MCF 10A (cell line): Measurements from ENCODE around the gene MID1IP1. TPM values are rescaled to one million over a fixed set of nuclear protein-coding genes. Genes with fewer than 3 reads are reported as not detected.

Experiments used
- BruUV-seq: library from RNA; stranded (reverse); fragments of 400-500 nt; replicated peaks from 2 replicates; lab custom pipeline; 2021; lab: Mats Ljungman, UMichigan
- CTCF ChIA-PET: fragments of 300-600 bp; sonication (Branson Sonifier 250); formaldehyde crosslinking; extraction: SDS; loops from one replicate; lab custom pipeline; 2021; ENCODE audit warnings: antibody characterized with exemption, inconsistent platforms; lab: Yijun Ruan, JAX
- POLR2A ChIA-PET: fragments of 300-600, 350-650 bp; sonication (Branson Sonifier 250); formaldehyde crosslinking; extraction: SDS; loops from one replicate; lab custom pipeline; 2020; ENCODE audit warnings: antibody characterized with exemption, inconsistent platforms; lab: Yijun Ruan, JAX
- DNase-seq: peaks from one replicate; pipeline ENCODE4 v3.0.0-alpha.2; 2018; ENCODE audit not compliant: unreplicated experiment
- H3K27ac Mint-ChIP-seq: one replicate; pipeline ENCODE4 v1.8.0; 2022; ENCODE audit warnings: mild to moderate bottlenecking, low read depth, mixed read lengths; ENCODE audit not compliant: unreplicated experiment
- H3K27me3 Mint-ChIP-seq: one replicate; pipeline ENCODE4 v1.8.0; 2022; ENCODE audit warnings: mixed read lengths; ENCODE audit not compliant: insufficient read depth, unreplicated experiment
- H3K36me3 Mint-ChIP-seq: one replicate; pipeline ENCODE4 v1.8.0; 2022; ENCODE audit warnings: mild to moderate bottlenecking, moderate library complexity, mixed read lengths; ENCODE audit not compliant: insufficient read depth, unreplicated experiment
- H3K4me1 Mint-ChIP-seq: one replicate; pipeline ENCODE4 v1.8.0; 2022; ENCODE audit warnings: mixed read lengths; ENCODE audit not compliant: insufficient read depth, unreplicated experiment
- H3K4me3 Mint-ChIP-seq: one replicate; pipeline ENCODE4 v1.8.0; 2022; ENCODE audit warnings: mild to moderate bottlenecking, moderate library complexity, mixed read lengths; ENCODE audit not compliant: unreplicated experiment
- H3K9me3 Mint-ChIP-seq: one replicate; pipeline ENCODE4 v1.8.0; 2022; ENCODE audit warnings: mixed read lengths; ENCODE audit not compliant: unreplicated experiment
- intact Hi-C: fragments of 100-400 bp; cut with micrococcal nuclease; formaldehyde crosslinking; loops from 2 replicates; pipeline ENCODE4 v1.14.1; 2022
- total RNA-seq: library from RNA; stranded (reverse); gene quantifications from 2 replicates; pipeline ENCODE4 v1.2.3, GENCODE V29; 2022
- TF ChIP-seq, protein P1 (sequence below): fragments of 200-600 bp; IDR thresholded peaks from one replicate; pipeline ENCODE4 v1.8.0; 2022; ENCODE audit warnings: antibody characterized with exemption, mild to moderate bottlenecking; ENCODE audit not compliant: unreplicated experiment

The MID1IP1 gene
- total RNA-seq, 1 experiment from 2014 or later = 52.4 TPM

DNA sequence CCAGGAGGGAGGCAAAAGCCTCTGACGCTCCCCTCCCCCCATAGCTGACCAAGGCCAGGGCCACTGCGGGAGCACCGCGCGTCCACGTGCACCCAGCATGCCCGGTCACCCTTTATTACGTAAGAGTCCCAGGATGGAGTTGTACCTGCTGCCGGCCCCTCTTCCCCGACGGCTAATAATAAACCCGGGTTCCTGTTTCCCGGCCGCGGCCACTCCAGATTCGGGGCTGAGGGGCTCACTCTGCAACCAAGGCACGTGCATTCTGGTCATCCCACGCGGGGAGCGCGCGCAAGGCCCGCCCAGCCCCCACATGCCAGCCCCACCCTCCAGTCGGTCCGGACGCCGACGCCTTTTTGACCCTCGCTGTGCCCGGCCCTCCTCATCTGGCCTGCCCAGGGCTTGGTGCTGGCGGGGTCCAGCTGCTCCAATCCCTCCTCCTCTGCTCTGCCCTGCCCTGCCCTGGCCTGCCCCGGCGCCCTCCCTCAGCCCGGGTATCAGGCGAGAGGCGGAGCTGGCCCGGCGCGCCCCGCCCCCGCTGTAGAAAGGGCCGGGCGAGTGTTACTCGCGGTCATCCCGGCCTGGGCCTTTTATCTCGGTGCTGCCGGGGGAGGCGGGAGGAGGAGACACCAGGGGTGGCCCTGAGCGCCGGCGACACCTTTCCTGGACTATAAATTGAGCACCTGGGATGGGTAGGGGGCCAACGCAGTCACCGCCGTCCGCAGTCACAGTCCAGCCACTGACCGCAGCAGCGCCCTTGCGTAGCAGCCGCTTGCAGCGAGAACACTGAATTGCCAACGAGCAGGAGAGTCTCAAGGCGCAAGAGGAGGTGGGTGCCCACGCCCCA is 2.6 kb downstream of the MID1IP1 start:
- peaks cover 3% of the 10 kb centered on the region for H3K4me1 Mint-ChIP-seq
- peak overlapping the region; percentile 83 for H3K4me3 Mint-ChIP-seq
- peaks cover 25% of the 10 kb centered on the region for H3K36me3 Mint-ChIP-seq
- H3K27me3 Mint-ChIP-seq = peaks cover 11% of the 10 kb centered on the region
- intact Hi-C loops = loop anchor here (2.0 kb wide), 1 partner anchor 35 kb away; no protein-coding TSS in a partner anchor
- CTCF ChIA-PET = interaction anchor here (0.8 kb wide), 1 partner anchor 47 kb away, joined by 3 read pairs; no protein-coding TSS in a partner anchor
- POLR2A ChIA-PET = interaction anchor here (0.7 to 1.6 kb wide), 7 partner anchors 12 to 937 kb away, joined by 3 to 5 read pairs (median 3); no protein-coding TSS in a partner anchor
- TF ChIP-seq, protein P1, sequence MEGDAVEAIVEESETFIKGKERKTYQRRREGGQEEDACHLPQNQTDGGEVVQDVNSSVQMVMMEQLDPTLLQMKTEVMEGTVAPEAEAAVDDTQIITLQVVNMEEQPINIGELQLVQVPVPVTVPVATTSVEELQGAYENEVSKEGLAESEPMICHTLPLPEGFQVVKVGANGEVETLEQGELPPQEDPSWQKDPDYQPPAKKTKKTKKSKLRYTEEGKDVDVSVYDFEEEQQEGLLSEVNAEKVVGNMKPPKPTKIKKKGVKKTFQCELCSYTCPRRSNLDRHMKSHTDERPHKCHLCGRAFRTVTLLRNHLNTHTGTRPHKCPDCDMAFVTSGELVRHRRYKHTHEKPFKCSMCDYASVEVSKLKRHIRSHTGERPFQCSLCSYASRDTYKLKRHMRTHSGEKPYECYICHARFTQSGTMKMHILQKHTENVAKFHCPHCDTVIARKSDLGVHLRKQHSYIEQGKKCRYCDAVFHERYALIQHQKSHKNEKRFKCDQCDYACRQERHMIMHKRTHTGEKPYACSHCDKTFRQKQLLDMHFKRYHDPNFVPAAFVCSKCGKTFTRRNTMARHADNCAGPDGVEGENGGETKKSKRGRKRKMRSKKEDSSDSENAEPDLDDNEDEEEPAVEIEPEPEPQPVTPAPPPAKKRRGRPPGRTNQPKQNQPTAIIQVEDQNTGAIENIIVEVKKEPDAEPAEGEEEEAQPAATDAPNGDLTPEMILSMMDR = no peak
- peak; percentile 84 for DNase-seq
- BruUV-seq = no TSS peak
- H3K27ac Mint-ChIP-seq = peak overlapping the region; percentile 81
- H3K9me3 Mint-ChIP-seq = no peaks in the 10 kb centered on the region

DNA sequence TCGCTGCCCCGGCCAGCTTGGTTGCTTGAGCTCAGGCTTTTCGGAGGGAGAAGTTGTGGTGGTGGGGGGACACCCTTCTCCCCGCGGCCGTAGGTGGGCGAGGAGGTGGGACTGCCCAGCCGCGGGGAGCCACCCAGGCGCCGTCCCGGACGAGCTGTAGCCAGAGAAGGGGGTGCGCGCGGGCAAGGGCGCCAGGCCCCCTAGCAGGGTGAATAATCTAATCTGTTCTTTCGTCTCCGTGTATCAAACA is 3.1 kb downstream of the MID1IP1 start:
- peak overlapping the region; percentile 81 for H3K27ac Mint-ChIP-seq
- H3K27me3 Mint-ChIP-seq = peaks cover 11% of the 10 kb centered on the region
- no peaks in the 10 kb centered on the region for H3K4me1 Mint-ChIP-seq
- TF ChIP-seq, protein P1 = no peak
- intact Hi-C loops = loop anchor here (2.0 kb wide), 1 partner anchor 36 kb away; no protein-coding TSS in a partner anchor
- ChIA-PET CTCF (no interaction called here), POLR2A (interaction anchor here (0.6 to 1.6 kb wide), 7 partner anchors 12 to 378 kb away, joined by 3 to 5 read pairs (median 3); no protein-coding TSS in a partner anchor)
- no peak for DNase-seq
- peaks cover 25% of the 10 kb centered on the region for H3K36me3 Mint-ChIP-seq
- peak overlapping the region; percentile 83 for H3K4me3 Mint-ChIP-seq
- no peaks in the 10 kb centered on the region for H3K9me3 Mint-ChIP-seq
- no TSS peak for BruUV-seq

DNA sequence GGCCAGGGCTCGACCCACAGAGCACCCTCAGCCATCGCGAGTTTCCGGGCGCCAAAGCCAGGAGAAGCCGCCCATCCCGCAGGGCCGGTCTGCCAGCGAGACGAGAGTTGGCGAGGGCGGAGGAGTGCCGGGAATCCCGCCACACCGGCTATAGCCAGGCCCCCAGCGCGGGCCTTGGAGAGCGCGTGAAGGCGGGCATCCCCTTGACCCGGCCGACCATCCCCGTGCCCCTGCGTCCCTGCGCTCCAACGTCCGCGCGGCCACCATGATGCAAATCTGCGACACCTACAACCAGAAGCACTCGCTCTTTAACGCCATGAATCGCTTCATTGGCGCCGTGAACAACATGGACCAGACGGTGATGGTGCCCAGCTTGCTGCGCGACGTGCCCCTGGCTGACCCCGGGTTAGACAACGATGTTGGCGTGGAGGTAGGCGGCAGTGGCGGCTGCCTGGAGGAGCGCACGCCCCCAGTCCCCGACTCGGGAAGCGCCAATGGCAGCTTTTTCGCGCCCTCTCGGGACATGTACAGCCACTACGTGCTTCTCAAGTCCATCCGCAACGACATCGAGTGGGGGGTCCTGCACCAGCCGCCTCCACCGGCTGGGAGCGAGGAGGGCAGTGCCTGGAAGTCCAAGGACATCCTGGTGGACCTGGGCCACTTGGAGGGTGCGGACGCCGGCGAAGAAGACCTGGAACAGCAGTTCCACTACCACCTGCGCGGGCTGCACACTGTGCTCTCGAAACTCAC is 3.6 kb downstream of the MID1IP1 start:
- peaks cover 25% of the 10 kb centered on the region for H3K36me3 Mint-ChIP-seq
- peaks cover 6% of the 10 kb centered on the region for H3K27me3 Mint-ChIP-seq
- ChIA-PET CTCF (interaction anchor here (0.5 to 1.0 kb wide), 4 partner anchors 37 to 1924 kb away, joined by 3 to 4 read pairs (median 3); no protein-coding TSS in a partner anchor), POLR2A (interaction anchor here (0.6 to 1.6 kb wide), 6 partner anchors 11 to 499 kb away, joined by 3 to 5 read pairs (median 3); no protein-coding TSS in a partner anchor)
- peak; percentile 43 for DNase-seq
- intact Hi-C loops = loop anchor here (1.0 to 2.0 kb wide), 2 partner anchors 36 to 180 kb away; no protein-coding TSS in a partner anchor
- H3K27ac Mint-ChIP-seq = peak overlapping the region; percentile 93
- no peaks in the 10 kb centered on the region for H3K4me1 Mint-ChIP-seq
- peak overlapping the region; percentile 83 for H3K4me3 Mint-ChIP-seq
- TF ChIP-seq, protein P1 = no peak
- BruUV-seq = TSS peak; percentile 26
- no peaks in the 10 kb centered on the region for H3K9me3 Mint-ChIP-seq
